NCI-H146 (cell line): Measurements from ENCODE around the gene ABL1.
A peak's percentile ranks its signal among the peaks of the same experiment; 100 is the strongest.
"Not testable (repeated sequence)": the region's sequence is repeated elsewhere in the genome, so short reads cannot be mapped to it uniquely, and the experiment has no call there.

Experiments used
- DNase-seq: peaks from one replicate; lab custom pipeline; 2025; lab: John Stamatoyannopoulos, UW

Gene ABL1

DNA sequence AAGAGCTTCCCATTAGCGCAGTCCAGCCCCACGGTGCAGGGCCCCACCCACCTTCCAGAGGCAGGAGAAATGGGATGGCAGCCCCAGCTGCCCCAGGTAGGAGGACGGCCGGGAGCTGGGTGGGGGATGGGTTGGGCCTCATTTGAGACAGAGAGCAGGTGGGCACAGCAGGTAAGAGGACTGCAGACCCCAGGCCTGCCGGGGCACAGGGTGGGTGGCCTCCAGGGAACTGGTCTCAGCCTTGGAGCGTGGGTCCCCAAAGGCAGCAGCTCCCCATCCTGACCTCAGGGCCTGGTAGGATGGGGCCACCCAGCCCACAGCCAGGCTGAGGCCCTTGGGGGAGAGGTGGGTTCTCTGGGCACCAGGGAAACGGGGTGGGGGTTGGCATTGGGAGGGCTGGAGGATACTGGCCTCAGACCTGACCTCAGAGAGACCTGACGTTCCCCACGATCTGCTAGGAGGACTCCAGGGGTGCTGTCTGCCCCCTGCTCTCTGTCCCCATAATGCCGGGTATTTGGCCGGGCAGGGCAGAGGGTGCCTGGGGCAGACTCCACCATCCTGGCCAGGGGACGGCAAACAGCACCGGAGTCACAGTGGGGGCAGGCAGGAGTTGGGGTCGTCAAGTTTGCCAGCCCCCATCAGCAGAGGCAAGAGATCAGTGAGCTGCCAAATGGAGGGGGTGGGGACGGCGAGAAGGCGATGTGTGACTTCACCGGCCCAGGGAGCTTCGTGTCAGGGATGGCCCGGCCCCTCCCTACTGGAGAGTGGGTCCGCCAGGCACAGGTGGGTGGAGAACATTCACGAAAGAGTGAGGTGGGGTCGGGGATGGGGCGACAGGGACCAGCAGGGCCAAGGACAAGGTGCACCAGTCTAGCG lies 68.4 kb downstream of the ABL1 start:
- no peak for DNase-seq

GRCh38 chr9:130904070-130905044 lies 69.3 kb downstream of the ABL1 start:
- DNase-seq = no peak

DNA sequence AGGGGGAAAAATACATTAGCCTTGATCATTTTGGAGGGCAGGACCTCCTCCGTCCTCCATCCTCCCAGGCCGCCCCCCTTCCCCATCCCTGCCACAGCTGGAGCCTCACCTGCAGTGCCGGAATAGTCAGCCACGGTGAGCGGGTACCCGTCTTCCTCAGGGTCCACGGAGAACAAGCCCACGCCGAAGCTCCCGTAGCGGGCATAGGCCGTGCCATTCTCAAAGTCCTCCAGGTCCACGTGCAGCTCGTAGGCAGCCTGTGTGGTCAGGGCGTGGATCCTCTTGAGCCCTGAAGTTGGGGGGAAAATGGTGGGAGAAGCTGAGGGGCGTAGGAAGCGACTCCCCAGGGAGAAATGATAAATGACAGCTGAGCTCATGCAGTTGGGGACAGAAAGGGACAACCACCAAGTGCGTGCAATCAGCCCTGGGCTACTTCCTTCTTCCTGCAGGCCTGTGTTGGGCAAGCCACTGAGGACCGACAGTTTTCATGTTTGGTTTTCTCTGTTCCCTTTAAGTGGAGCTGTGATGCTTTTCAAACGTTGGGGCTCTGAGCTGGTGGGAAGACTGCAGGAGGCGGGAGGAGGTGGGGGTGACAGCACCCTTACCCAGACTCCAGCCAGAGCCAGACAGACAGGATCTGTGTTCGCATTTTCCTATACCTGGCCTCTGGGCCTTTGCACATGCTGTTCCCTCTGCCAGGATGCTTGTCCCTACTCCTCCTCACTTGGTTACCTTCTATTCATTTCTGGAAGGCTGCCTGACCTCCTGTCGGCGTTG lies 70.3 kb downstream of the ABL1 start:
- no peak for DNase-seq

DNA sequence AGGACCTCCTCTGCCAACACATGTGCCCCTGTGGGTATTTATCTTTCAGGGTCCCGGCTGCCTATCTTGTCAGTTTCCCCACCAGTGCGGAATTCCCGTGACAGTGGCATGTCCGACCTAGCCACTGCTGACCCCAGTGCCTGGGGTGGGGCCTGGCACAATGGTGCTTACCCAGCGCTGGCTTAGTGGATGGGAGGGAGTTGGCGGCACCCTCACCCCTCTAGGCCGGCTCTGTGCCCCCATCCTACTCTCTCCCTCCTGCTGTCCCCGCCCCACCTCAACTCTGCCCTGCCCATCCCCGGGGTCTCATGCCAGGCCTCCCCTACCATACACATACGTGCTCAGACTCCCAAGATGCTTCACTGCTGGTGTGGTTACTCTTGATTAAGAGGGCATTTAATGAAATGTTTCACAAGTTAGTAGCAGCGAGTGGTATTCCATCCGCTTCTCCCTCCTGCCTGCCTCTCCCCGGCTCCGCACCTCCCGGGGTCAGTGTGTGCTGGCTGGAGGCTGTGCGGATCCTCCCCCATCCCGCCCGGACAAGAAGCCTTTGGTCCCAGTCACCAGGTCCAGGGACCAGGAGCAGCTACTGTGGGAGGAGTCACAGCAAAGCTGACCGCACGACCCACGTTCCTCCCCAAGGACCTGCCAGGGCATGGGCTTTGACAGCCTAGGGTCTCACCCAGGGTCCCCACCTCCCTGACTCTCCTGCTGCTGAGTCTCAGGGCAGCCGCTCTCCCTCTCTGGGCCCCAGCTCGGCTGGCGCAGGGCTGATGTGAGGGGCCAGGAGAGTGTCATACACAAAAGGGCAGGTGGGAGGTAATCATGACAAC lies 71.1 kb downstream of the ABL1 start:
- no peak for DNase-seq

GRCh38 chr9:130906735-130907416 lies 71.8 kb downstream of the ABL1 start:
- peak; percentile 19 for DNase-seq

GRCh38 chr9:130908146-130908877 lies 73.3 kb downstream of the ABL1 start:
- no peak for DNase-seq

GRCh38 chr9:130908878-130909355 lies 73.9 kb downstream of the ABL1 start:
- DNase-seq = no peak

DNA sequence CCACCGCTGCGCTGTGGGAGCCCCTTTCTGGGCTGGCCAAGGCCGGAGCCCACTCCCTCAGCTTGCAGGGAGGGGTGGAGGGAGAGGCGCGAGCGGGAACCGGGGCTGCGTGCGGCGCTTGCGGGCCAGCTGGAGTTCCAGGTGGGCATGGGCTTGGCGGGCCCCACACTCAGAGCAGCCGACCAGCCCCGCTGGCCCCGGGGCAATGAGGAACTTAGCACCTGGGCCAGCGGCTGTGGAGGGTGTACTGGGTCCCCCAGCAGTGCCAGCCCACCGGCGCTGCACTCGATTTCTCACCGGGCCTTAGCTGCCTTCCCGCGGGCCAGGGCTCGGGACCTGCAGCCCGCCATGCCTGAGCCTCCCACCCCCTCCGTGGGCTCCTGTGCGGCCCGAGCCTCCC lies 75.0 kb downstream of the ABL1 start:
- DNase-seq = not testable (repeated sequence)

- not testable (repeated sequence) for DNase-seq
These were observed 75.6 kb downstream of the ABL1 start for GRCh38 chr9:130910670-130911069.

- no peak for DNase-seq
These were observed 76.4 kb downstream of the ABL1 start for GRCh38 chr9:130911254-130912049.

DNA sequence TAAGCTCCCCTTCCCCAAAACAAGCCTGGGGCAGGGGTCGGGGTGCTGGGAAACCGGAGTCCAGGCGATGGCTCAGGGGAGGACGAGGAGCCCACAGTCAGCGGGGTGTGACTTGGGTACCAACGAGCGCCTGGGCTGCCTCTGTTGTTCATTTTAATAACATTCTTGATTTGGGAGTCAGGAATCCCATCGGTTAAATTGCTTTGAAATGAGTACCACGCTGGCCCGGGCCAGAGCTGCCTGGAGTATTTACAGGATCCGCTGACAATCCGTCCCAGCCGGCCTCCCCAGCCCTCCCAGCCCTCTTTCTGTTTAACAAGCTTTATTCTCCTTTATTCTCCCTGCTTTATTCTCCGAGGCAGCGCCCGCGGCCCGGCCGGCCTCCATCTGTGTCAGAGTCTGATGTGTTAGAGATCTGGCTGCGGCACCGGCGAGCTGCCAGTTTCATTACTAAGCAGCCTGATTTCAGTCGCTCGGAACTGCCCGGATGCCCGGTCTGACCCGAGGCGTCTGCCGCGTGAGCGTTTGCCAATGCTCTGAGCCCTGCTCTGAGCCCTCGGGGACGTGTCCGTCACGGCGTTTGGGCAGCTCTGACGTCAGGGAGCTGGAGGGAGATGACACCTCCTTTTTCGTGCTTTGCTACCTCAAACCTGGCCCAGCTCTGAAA lies 78.0 kb downstream of the ABL1 start:
- DNase-seq = no peak

- no peak for DNase-seq
These were observed 78.8 kb downstream of the ABL1 start for GRCh38 chr9:130913599-130914416.

- no peak for DNase-seq
These were observed 79.5 kb downstream of the ABL1 start for GRCh38 chr9:130914417-130915095.

GRCh38 chr9:130915096-130915447 lies 80.0 kb downstream of the ABL1 start:
- no peak for DNase-seq

GRCh38 chr9:130917168-130917960 lies 82.3 kb downstream of the ABL1 start:
- no peak for DNase-seq
